ENCODE data around the gene NOC3L. TPM values are rescaled to one million over a fixed set of nuclear protein-coding genes. Genes with fewer than 3 reads are reported as not detected.

Gene NOC3L
- total and polyA plus RNA-seq, 2 donors (not counting 1 experiment from before 2014, with no cell fraction given): 10.2 to 42.0 TPM

- H3K4me3 Mint-ChIP-seq: no peak overlapping the region
These were observed 70.2 kb downstream of the NOC3L start for GRCh38 chr10:94292434-94293090.

More at GRCh38 chr10:94292434-94293090, 70.2 kb downstream of the NOC3L start:
- Histone ChIP-seq H3K4me3 (ENCODE audit: control extremely low read depth in 1 of 5, extremely low read depth in 1 of 5, insufficient read depth in 1 of 5, low read depth in 2 of 5, low read length in 4 of 5) (no peak overlapping the region), H3K9ac (ENCODE audit: low read length) (no peak overlapping the region), H3K79me2 (ENCODE audit: control insufficient read depth, insufficient read depth, low read length) (no peaks in the 10 kb centered on the region), H2AFZ (ENCODE audit: insufficient read depth, low read depth, low read length, poor library complexity, severe bottlenecking) (no peak overlapping the region), H3K4me1 (ENCODE audit: control insufficient read depth in 2 of 2, insufficient read depth in 2 of 2, low read length in 2 of 2) (no peaks in the 10 kb centered on the region), H3K36me3 (replicated peaks in 1 of 2; ENCODE audit: control extremely low read depth in 1 of 2, control insufficient read depth in 1 of 2, extremely low read depth in 1 of 2, insufficient read depth in 2 of 2, low read length in 1 of 2) (no peaks in the 10 kb centered on the region), H3K27me3 (replicated peaks in 1 of 4; ENCODE audit: control extremely low read depth in 1 of 4, control insufficient read depth in 3 of 4, insufficient read depth in 4 of 4, low read length in 3 of 4) (peaks cover 0 to 5% (median 2%) of the 10 kb centered on the region in 4 experiments), H4K20me1 (ENCODE audit: control insufficient read depth, insufficient read depth, low read length, poor library complexity, severe bottlenecking) (no peaks in the 10 kb centered on the region), H3K4me2 (replicated peaks; ENCODE audit: low read depth, low read length, poor library complexity, severe bottlenecking) (no peak overlapping the region), H3K27ac (ENCODE audit: low read length in 2 of 2) (no peak overlapping the region), H3K9me3 (ENCODE audit: control extremely low read depth in 1 of 3, control insufficient read depth in 2 of 3, insufficient read depth in 1 of 3, low read length in 2 of 3) (no peaks in the 10 kb centered on the region)
- Mint-ChIP-seq H3K4me1 (no peaks in the 10 kb centered on the region), H3K9me3 (ENCODE audit: insufficient read depth) (no peaks in the 10 kb centered on the region), H3K27me3 (peaks cover 42% of the 10 kb centered on the region), H3K27ac (no peak overlapping the region)
- POLR2A ChIA-PET: no interaction called here
- no CpG with 5 or more reads among the region's 2 CpGs for WGBS (ENCODE audit: insufficient coverage)
- CTCF ChIA-PET: no interaction called here
- ATAC-seq (ENCODE audit: low read depth): no peak
- no peak for TF ChIP-seq CTCF (IDR thresholded peaks at IDR 0.05)
- no peak for DNase-seq
- intact Hi-C loops (cut with micrococcal nuclease): no loop called here

Measured in B cell (primary cell).